SJCRH30 (cell line): ENCODE data around the gene SGK1. TPM values are rescaled to one million over a fixed set of nuclear protein-coding genes. Genes with fewer than 3 reads are reported as not detected.
"Not testable (repeated sequence)": the region's sequence is repeated elsewhere in the genome, so short reads cannot be mapped to it uniquely, and the experiment has no call there.

Experiments used
- DNase-seq, 2 experiments: peaks; one replicate each; pipeline ENCODE4 v3.0.0-alpha.2; 2015 to 2020
- H3K27ac ChIP-seq: fragments of 250-450 bp; sonication (Bioruptor Pico); 2 replicates; pipeline ENCODE4 v1.5.1; 2020; ENCODE audit warnings: mild to moderate bottlenecking, moderate library complexity
- H3K27me3 ChIP-seq: fragments of 250-450 bp; sonication (Bioruptor Pico); 2 replicates; pipeline ENCODE4 v1.5.1; 2020; ENCODE audit warnings: mild to moderate bottlenecking, moderate library complexity
- H3K36me3 ChIP-seq: fragments of 250-450 bp; sonication (Bioruptor Pico); 2 replicates; pipeline ENCODE4 v1.5.1; 2020; ENCODE audit warnings: mild to moderate bottlenecking, moderate library complexity
- H3K4me1 ChIP-seq: fragments of 250-450 bp; sonication (Bioruptor Pico); 2 replicates; pipeline ENCODE4 v1.5.1; 2020; ENCODE audit warnings: mild to moderate bottlenecking, moderate library complexity
- H3K4me3 ChIP-seq: fragments of 250-450 bp; sonication (Bioruptor Pico); 2 replicates; pipeline ENCODE4 v1.5.1; 2020; ENCODE audit warnings: mild to moderate bottlenecking, moderate library complexity
- H3K9me3 ChIP-seq: fragments of 250-450 bp; sonication (Bioruptor Pico); replicated peaks from 2 replicates; pipeline ENCODE4 v1.5.1; 2020; ENCODE audit warnings: mild to moderate bottlenecking, moderate library complexity
- total RNA-seq: library from RNA; depleted of rRNA; stranded (reverse); fragments of >200 nt; shearing (Covaris generic); gene quantifications from 2 replicates; pipeline ENCODE4 v1.2.3, GENCODE V29; 2014

The SGK1 gene
- total RNA-seq, 1 experiment from 2014 or later: 1.6 TPM

GRCh38 chr6:134261766-134262165 lies 56.1 kb downstream of the SGK1 start:
- no peak overlapping the region for H3K27ac ChIP-seq
- no peak for DNase-seq

GRCh38 chr6:134258849-134259306 lies 59.0 kb downstream of the SGK1 start:
- Histone ChIP-seq H3K9me3 (no peaks in the 10 kb centered on the region), H3K27ac (no peak overlapping the region)
- no peak for DNase-seq

More at GRCh38 chr6:134261766-134262165, 56.1 kb downstream of the SGK1 start:
- no peaks in the 10 kb centered on the region for H3K9me3 ChIP-seq
- no peak overlapping the region for H3K4me3 ChIP-seq
- no peaks in the 10 kb centered on the region for H3K27me3 ChIP-seq
- H3K4me1 ChIP-seq: no peaks in the 10 kb centered on the region
- H3K36me3 ChIP-seq: no peaks in the 10 kb centered on the region

GRCh38 chr6:134257516-134257915 lies 60.4 kb downstream of the SGK1 start:
- H3K27me3 ChIP-seq: no peaks in the 10 kb centered on the region
- no peak overlapping the region for H3K4me3 ChIP-seq

More at GRCh38 chr6:134258849-134259306, 59.0 kb downstream of the SGK1 start:
- H3K36me3 ChIP-seq: no peaks in the 10 kb centered on the region
- no peak overlapping the region for H3K4me3 ChIP-seq
- no peaks in the 10 kb centered on the region for H3K27me3 ChIP-seq
- no peaks in the 10 kb centered on the region for H3K4me1 ChIP-seq

DNA sequence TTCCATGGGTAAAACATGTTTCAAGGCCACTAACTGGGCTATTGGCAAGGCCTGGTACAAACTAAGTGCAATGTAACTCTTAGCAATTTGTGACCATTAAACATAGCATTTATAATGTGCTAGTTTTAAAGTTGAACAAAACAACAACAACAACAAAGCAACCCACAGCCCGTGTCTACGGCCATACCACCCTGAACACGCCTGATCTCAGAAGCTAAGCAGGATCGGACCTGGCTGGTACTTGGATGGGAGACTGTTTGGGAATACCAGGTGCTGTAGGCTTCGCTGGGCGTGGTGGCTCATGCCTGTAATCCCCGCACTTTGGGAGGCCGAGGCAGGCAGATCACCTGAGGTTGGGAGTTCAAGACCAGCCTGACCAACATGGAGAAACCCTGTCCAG lies 61.0 kb downstream of the SGK1 start:
- Histone ChIP-seq H3K4me1 (no peaks in the 10 kb centered on the region), H3K36me3 (no peaks in the 10 kb centered on the region), H3K27ac (no peak overlapping the region), H3K4me3 (no peak overlapping the region), H3K27me3 (no peaks in the 10 kb centered on the region), H3K9me3 (no peaks in the 10 kb centered on the region)
- DNase-seq: no peak

More at GRCh38 chr6:134257516-134257915, 60.4 kb downstream of the SGK1 start:
- no peaks in the 10 kb centered on the region for H3K4me1 ChIP-seq
- no peaks in the 10 kb centered on the region for H3K36me3 ChIP-seq
- no peaks in the 10 kb centered on the region for H3K9me3 ChIP-seq
- DNase-seq: no peak
- no peak overlapping the region for H3K27ac ChIP-seq

- not testable (repeated sequence) for H3K9me3 ChIP-seq, H3K4me1 ChIP-seq, H3K36me3 ChIP-seq, H3K4me3 ChIP-seq, DNase-seq, H3K27me3 ChIP-seq, H3K27ac ChIP-seq
Observed at GRCh38 chr6:134255280-134255679, 62.6 kb downstream of the SGK1 start.

DNA sequence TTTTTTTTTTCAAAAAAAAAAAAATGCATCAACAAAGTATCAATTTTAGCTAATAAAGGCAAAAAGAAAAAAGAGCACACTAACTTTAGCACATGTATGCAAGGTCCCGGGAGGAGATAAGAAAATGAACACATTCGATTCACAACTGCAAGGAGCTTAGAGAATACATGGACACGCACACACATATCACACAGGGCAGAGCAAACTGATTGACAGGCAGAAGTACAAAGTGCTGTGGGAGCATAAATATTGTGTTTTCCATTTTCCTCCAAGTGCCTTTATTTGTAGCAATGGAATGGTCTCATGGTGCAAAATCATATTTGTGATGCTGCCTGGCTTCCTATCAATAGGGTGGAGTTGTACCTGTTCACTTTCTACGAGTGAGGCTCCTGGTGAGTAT lies 63.8 kb downstream of the SGK1 start:
- H3K9me3 ChIP-seq: no peaks in the 10 kb centered on the region
- no peaks in the 10 kb centered on the region for H3K36me3 ChIP-seq
- no peak for DNase-seq
- no peaks in the 10 kb centered on the region for H3K4me1 ChIP-seq
- H3K4me3 ChIP-seq: no peak overlapping the region
- H3K27ac ChIP-seq: no peak overlapping the region
- no peaks in the 10 kb centered on the region for H3K27me3 ChIP-seq

DNA sequence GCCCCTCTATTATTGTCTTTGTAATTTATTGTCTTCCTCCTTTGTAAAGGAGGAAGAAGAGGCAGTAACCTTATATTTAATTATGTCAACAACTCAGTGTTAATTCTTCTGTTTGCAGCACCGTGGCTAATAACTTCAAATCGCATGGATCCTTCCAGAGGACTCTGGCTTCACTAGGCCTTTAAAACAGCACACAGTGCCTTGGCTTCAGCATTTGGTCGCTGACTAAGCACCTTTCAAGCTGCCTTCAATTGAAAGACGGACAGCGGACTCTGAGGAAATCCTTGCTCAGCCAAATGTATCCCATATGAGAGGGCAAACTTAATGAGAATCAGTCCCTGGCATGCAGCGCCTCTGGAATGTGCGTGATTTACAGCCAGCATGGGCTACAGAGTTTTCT lies 64.2 kb downstream of the SGK1 start:
- H3K9me3 ChIP-seq: no peaks in the 10 kb centered on the region
- no peaks in the 10 kb centered on the region for H3K36me3 ChIP-seq
- DNase-seq: no peak
- H3K27ac ChIP-seq: no peak overlapping the region
- H3K4me1 ChIP-seq: no peaks in the 10 kb centered on the region
- no peaks in the 10 kb centered on the region for H3K27me3 ChIP-seq
- H3K4me3 ChIP-seq: no peak overlapping the region

DNA sequence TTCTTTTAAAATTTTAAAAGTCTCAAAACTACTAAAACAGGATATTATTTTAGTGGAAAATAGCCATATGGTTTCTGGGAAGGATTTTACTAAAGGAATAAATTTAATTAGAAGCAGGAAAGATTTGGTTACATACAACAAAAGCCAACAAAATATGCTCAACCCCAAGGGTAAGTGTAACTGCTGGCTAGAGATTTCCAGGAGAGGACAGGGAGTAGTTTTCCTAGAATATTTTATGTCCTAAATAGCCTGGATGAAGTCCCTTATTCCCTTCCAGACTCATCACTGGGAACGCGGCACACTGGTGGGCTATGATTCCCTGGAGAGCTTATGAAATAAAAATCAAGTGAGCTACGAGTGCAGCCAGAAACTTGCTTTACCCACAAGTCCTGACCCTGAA lies 66.6 kb downstream of the SGK1 start:
- Histone ChIP-seq H3K9me3 (no peaks in the 10 kb centered on the region), H3K4me3 (no peak overlapping the region), H3K4me1 (no peaks in the 10 kb centered on the region), H3K27ac (no peak overlapping the region), H3K36me3 (no peaks in the 10 kb centered on the region), H3K27me3 (no peaks in the 10 kb centered on the region)
- DNase-seq: no peak

- Histone ChIP-seq H3K36me3 (no peaks in the 10 kb centered on the region), H3K27ac (no peak overlapping the region), H3K27me3 (no peaks in the 10 kb centered on the region), H3K4me1 (no peaks in the 10 kb centered on the region), H3K4me3 (no peak overlapping the region), H3K9me3 (no peaks in the 10 kb centered on the region)
- DNase-seq: no peak
Observed at GRCh38 chr6:134250776-134251175, 67.1 kb downstream of the SGK1 start.

- no peak overlapping the region for H3K4me3 ChIP-seq
- H3K4me1 ChIP-seq: no peaks in the 10 kb centered on the region
- no peak for DNase-seq
- H3K36me3 ChIP-seq: no peaks in the 10 kb centered on the region
- H3K27me3 ChIP-seq: no peaks in the 10 kb centered on the region
- no peak overlapping the region for H3K27ac ChIP-seq
- H3K9me3 ChIP-seq: no peaks in the 10 kb centered on the region
Observed at GRCh38 chr6:134249759-134250602, 67.9 kb downstream of the SGK1 start.

DNA sequence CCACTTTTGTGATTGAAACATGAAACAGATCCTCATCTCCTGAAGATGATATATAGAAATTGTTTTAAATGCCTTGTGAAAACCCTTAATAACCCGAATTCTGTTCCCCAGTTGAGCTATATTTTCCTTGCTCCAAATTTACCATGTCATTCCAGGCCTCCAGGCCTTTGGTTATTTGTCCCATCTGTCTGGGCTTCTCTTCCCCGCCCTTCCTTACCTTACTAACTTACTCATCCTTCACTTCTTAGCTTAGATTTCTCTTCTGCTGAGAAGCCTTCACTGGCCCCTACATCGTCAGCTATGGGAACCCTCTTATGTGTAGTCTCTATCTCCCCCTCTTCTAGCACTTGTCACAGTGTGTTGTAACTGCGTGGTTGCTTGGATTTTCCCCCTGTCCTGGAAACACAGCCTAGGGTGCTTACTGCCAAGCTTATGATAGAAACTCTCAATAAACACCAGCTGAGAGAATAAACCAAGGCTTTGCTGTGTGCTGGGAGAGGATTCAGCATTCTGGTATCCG lies 68.6 kb downstream of the SGK1 start:
- DNase-seq: no peak
- no peaks in the 10 kb centered on the region for H3K27me3 ChIP-seq
- no peak overlapping the region for H3K27ac ChIP-seq
- no peaks in the 10 kb centered on the region for H3K36me3 ChIP-seq
- H3K9me3 ChIP-seq: no peaks in the 10 kb centered on the region
- no peaks in the 10 kb centered on the region for H3K4me1 ChIP-seq
- no peak overlapping the region for H3K4me3 ChIP-seq

DNA sequence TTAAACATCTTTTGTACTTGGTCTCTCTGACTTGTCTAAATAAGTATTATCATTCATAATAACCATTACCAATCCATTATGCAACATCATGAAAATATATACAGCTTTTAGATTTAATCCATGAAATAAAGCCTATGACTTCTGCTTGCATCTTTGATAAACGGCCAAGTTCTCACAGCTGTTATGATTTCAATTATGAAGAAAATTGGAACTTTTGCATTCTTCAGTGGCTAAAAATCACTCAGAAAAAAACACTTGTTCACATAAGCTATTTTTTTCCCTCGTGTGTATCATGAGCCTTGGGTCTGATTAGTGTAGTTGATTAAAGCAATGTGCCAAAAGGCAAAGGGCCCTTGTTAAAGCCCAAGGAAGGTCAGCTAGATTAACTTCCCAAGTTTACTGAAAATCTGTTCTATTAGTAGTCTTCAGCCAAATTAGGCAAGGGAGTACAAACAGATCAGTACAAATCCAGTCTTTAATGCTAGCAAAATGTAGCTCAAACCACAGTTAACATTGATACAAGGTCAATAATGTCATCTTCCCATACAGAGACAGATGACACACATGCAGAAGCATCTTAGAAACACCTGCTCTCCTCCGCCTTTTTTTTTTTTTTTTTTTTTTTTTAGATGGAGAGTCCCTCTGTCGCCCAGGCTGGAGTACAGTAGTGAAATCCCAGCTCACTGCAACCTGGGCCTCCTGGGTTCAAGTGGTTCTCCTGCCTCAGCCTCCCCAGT lies 69.9 kb downstream of the SGK1 start:
- Histone ChIP-seq H3K27ac (no peak overlapping the region), H3K27me3 (no peaks in the 10 kb centered on the region), H3K9me3 (no peaks in the 10 kb centered on the region), H3K36me3 (no peaks in the 10 kb centered on the region), H3K4me1 (no peaks in the 10 kb centered on the region), H3K4me3 (no peak overlapping the region)
- no peak for DNase-seq

DNA sequence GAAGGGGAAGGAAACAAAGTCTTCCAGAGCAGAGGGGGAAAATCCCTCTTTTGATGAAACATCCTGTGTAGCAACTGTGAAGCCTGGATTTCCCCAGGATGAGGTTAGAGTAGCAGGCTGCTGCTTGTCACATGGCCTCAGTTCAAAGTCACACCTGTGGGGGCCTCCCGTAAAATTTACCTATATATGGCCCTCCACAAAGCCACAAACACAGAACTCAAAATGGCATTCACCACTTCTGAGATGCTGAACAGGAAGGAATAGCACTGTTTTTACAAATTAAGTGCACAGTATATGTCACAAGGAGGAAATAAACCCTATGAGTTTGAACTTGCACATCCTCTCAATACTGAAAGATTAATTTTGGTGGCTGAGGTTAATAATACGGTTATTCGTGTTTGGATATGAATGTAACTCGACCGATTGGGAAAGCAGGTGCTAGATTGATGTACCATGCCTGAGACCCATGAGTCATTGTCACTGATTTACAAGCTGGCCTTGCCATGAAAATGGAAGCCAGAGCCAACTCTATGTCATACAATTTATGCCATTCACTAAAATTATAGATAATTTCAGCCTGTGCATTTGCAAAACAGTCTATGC lies 70.6 kb downstream of the SGK1 start:
- H3K27ac ChIP-seq: no peak overlapping the region
- no peak overlapping the region for H3K4me3 ChIP-seq
- no peaks in the 10 kb centered on the region for H3K27me3 ChIP-seq
- no peaks in the 10 kb centered on the region for H3K9me3 ChIP-seq
- no peaks in the 10 kb centered on the region for H3K4me1 ChIP-seq
- no peak for DNase-seq
- H3K36me3 ChIP-seq: no peaks in the 10 kb centered on the region

GRCh38 chr6:134245706-134246105 lies 72.2 kb downstream of the SGK1 start:
- Histone ChIP-seq H3K4me1 (no peaks in the 10 kb centered on the region), H3K27me3 (no peaks in the 10 kb centered on the region), H3K9me3 (no peaks in the 10 kb centered on the region), H3K27ac (no peak overlapping the region), H3K4me3 (no peak overlapping the region), H3K36me3 (no peaks in the 10 kb centered on the region)
- no peak for DNase-seq

DNA sequence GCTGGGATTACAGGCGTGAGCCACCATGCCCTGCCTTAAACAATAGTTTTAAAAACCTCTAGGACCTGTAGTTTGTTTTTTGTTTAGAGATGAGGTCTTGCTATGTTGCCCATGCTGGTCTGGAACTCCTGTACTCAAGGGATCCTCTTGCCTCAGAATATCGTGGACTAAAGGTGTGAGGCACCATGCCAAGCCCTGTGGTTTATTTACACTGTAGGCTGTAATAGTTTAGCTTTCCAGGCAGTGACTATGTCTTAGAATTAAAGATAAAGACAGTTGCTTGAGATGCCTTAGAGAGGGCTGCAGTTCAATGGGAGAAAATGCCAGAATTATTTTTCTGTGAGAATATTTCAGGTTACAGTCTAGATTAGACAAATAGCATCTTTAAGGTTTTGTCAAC lies 72.9 kb downstream of the SGK1 start:
- no peak for DNase-seq
- no peak overlapping the region for H3K27ac ChIP-seq
- H3K36me3 ChIP-seq: no peaks in the 10 kb centered on the region
- no peak overlapping the region for H3K4me3 ChIP-seq
- H3K4me1 ChIP-seq: no peaks in the 10 kb centered on the region
- no peaks in the 10 kb centered on the region for H3K9me3 ChIP-seq
- no peaks in the 10 kb centered on the region for H3K27me3 ChIP-seq
